Measurements from ENCODE around the gene MRPS6. TPM values are rescaled to one million over a fixed set of nuclear protein-coding genes. Genes with fewer than 3 reads are reported as not detected.

Gene MRPS6
- total and polyA plus RNA-seq, 2 of the 4 experiments (the other 2 are of a cell fraction) = 7.5 to 35.1 TPM

- peaks cover 37 to 66% of the 10 kb centered on the region in 2 experiments for H3K79me1 ChIP-seq (ENCODE audit: low read depth in 1 of 2, low read length in 2 of 2)
- no peak overlapping the region for H3K14ac ChIP-seq (replicated peaks; ENCODE audit: low read depth, low read length)
- H3K9me1 ChIP-seq (ENCODE audit: insufficient read depth, low read length) = peaks cover 25% of the 10 kb centered on the region
- H4K91ac ChIP-seq (ENCODE audit: insufficient read depth, low read depth, low read length) = no peak overlapping the region
- TF ChIP-seq SMC3 (IDR thresholded peaks at IDR 0.05; ENCODE audit: low read depth, low read length) = no peak
- no peak for TF ChIP-seq USF2 (IDR thresholded peaks at IDR 0.05; ENCODE audit: low read depth, low read length)
- TF ChIP-seq POLR2A (IDR thresholded peaks at IDR 0.05; ENCODE audit: low read depth, low read length) = no peak
- TF ChIP-seq RCOR1 (IDR thresholded peaks at IDR 0.05; ENCODE audit: insufficient replicate concordance, low read length) = no peak
- TF ChIP-seq CHD1 (IDR thresholded peaks at IDR 0.05; ENCODE audit: low read depth, low read length) = no peak
- no peak for TF ChIP-seq MAFK (IDR thresholded peaks at IDR 0.05; ENCODE audit: low read depth, low read length)
- TF ChIP-seq CEBPB (IDR thresholded peaks at IDR 0.05; ENCODE audit: low read depth, low read length) = no peak
- TF ChIP-seq RFX5 (IDR thresholded peaks at IDR 0.05; ENCODE audit: low read depth, low read length) = no peak
- no peak for TF ChIP-seq FOS (IDR thresholded peaks at IDR 0.05; ENCODE audit: low read depth, low read length)
- H3K27ac ChIP-seq (ENCODE audit: insufficient read depth, low read length) = no peak overlapping the region
- in situ Hi-C loops (cut with MboI; ENCODE audit: low sequenced_read_pairs) = no loop called here
- no peak overlapping the region for H3K4me2 ChIP-seq (ENCODE audit: low read depth, low read length)
- H2BK120ac ChIP-seq (ENCODE audit: low read depth, low read length) = no peak overlapping the region
- ATAC-seq (ENCODE audit: low read depth) = no peak
- BruUV-seq (replicated peaks) = no TSS peak
- WGBS, 2 experiments (ENCODE audit: extremely low coverage in 2 of 2, insufficient read length in 1 of 2) = no CpG with 5 or more reads among the region's 4 CpGs
- H3K18ac ChIP-seq (ENCODE audit: low read depth, low read length) = no peak overlapping the region
- intact Hi-C loops (cut with micrococcal nuclease) = no loop called here
- H4K8ac ChIP-seq (ENCODE audit: low read depth in 2 of 2, low read length in 2 of 2) = no peak overlapping the region
- dilution Hi-C loops (cut with HindIII; ENCODE audit: low sequenced_read_pairs, unreplicated experiment) = no loop called here
- ChIA-PET POLR2A (ENCODE audit: unreplicated experiment) (no interaction called here), CTCF (no interaction called here)
- H2AK9ac ChIP-seq (replicated peaks; ENCODE audit: low read depth, low read length, poor library complexity) = no peak overlapping the region
- H3K9me3 ChIP-seq (ENCODE audit: control insufficient read depth, insufficient read depth, low read length) = no peaks in the 10 kb centered on the region
- no peak overlapping the region for H3K4ac ChIP-seq (ENCODE audit: low read depth, low read length)
- DNase-seq = no peak
- no peaks in the 10 kb centered on the region for H3K27me3 ChIP-seq (ENCODE audit: control insufficient read depth, insufficient read depth, low read length)
- no peak overlapping the region for H3K4me3 ChIP-seq (ENCODE audit: insufficient read depth, low read depth, low read length)
- H3K36me3 ChIP-seq (ENCODE audit: control insufficient read depth, insufficient read depth, low read length) = peaks cover 7% of the 10 kb centered on the region
- H3K9ac ChIP-seq (ENCODE audit: low read depth, low read length) = no peak overlapping the region
- no peak overlapping the region for H4K5ac ChIP-seq (ENCODE audit: low read depth, low read length)
- no peaks in the 10 kb centered on the region; the same call in 1 of the 2 replicates for H4K20me1 ChIP-seq (ENCODE audit: insufficient read depth, low read length)
- no peak overlapping the region for H2AK5ac ChIP-seq (ENCODE audit: low read depth, low read length)
- no peak overlapping the region for H2BK5ac ChIP-seq (ENCODE audit: low read depth, low read length, poor library complexity, severe bottlenecking)
- peaks cover 25% of the 10 kb centered on the region for H3K4me1 ChIP-seq (ENCODE audit: control insufficient read depth, insufficient read depth, low read length)
- H2BK15ac ChIP-seq (ENCODE audit: low read depth, low read length) = no peak overlapping the region
- no peak overlapping the region for H2AFZ ChIP-seq (replicated peaks; ENCODE audit: low read length, poor library complexity)
- no peak overlapping the region for H3K56ac ChIP-seq (ENCODE audit: extremely low read depth, insufficient read depth, low read length)
- H3K23ac ChIP-seq (ENCODE audit: low read depth, low read length) = no peak overlapping the region
- no peak overlapping the region for H2BK20ac ChIP-seq (ENCODE audit: low read depth, low read length)
Observed at GRCh38 chr21:34132926-34133325, 59.5 kb downstream of the MRPS6 start.
